NCI-H2107 treated with DMSO at 0.1 percent for 48 hours (cell line): Measurements from ENCODE around the gene MAPK6.
"Not testable (repeated sequence)": the region's sequence is repeated elsewhere in the genome, so short reads cannot be mapped to it uniquely, and the experiment has no call there.

Source experiments
- DNase-seq: peaks from one replicate; lab custom pipeline; 2025; ENCODE audit not compliant: unreplicated experiment; lab: John Stamatoyannopoulos, UW

Gene MAPK6

GRCh38 chr15:52042051-52042851 lies 23.2 kb downstream of the MAPK6 start:
- DNase-seq, result no peak

- not testable (repeated sequence) for DNase-seq
Observed at GRCh38 chr15:52045795-52046298, 26.8 kb downstream of the MAPK6 start.

- DNase-seq, result not testable (repeated sequence)
Observed at GRCh38 chr15:52046552-52046951, 27.5 kb downstream of the MAPK6 start.

- DNase-seq, result no peak
Observed at GRCh38 chr15:52050416-52050815, 31.4 kb downstream of the MAPK6 start.

- no peak for DNase-seq
Observed at GRCh38 chr15:52052066-52052935, 33.3 kb downstream of the MAPK6 start.

- DNase-seq, result no peak
Observed at GRCh38 chr15:52054381-52054780, 35.4 kb downstream of the MAPK6 start.

- not testable (repeated sequence) for DNase-seq
Observed at GRCh38 chr15:52054858-52055257, 35.8 kb downstream of the MAPK6 start.

- DNase-seq, result no peak
Observed at GRCh38 chr15:52056001-52056400, 37.0 kb downstream of the MAPK6 start.

GRCh38 chr15:52056496-52056895 lies 37.5 kb downstream of the MAPK6 start:
- DNase-seq, result no peak

- DNase-seq, result no peak
Observed at GRCh38 chr15:52057996-52058395, 39.0 kb downstream of the MAPK6 start.

GRCh38 chr15:52060501-52060900 lies 41.5 kb downstream of the MAPK6 start:
- DNase-seq, result no peak

- no peak for DNase-seq
Observed at GRCh38 chr15:52066842-52067544, 48.0 kb downstream of the MAPK6 start.

- DNase-seq, result no peak
Observed at GRCh38 chr15:52067545-52067926, 48.5 kb downstream of the MAPK6 start.

GRCh38 chr15:52068004-52068615 lies 49.1 kb downstream of the MAPK6 start:
- DNase-seq, result no peak

- no peak for DNase-seq
Observed at GRCh38 chr15:52069559-52069958, 50.5 kb downstream of the MAPK6 start.

GRCh38 chr15:52071570-52071969 lies 52.6 kb downstream of the MAPK6 start:
- no peak for DNase-seq

GRCh38 chr15:52076889-52077781 lies 58.1 kb downstream of the MAPK6 start:
- DNase-seq, result no peak

GRCh38 chr15:52078197-52078875 lies 59.3 kb downstream of the MAPK6 start:
- no peak for DNase-seq
